GM18499 (cell line): ENCODE measurements around the gene FSTL4.

Experiments used
- ATAC-seq: cut with Tn5 transposase; IDR thresholded peaks from one replicate; pipeline ENCODE4 v1.9.1; 2021; ENCODE audit warnings: moderate number of reproducible peaks; ENCODE audit not compliant: insufficient read depth, unreplicated experiment

FSTL4 gene

GRCh38 chr5:133434336-133434735, 178.0 kb downstream of the FSTL4 start:
- ATAC-seq, result no peak

GRCh38 chr5:133433641-133434040, 178.7 kb downstream of the FSTL4 start:
- no peak for ATAC-seq

- no peak for ATAC-seq
Measured at GRCh38 chr5:133432956-133433532, 179.3 kb downstream of the FSTL4 start.

GRCh38 chr5:133431326-133431865, 180.9 kb downstream of the FSTL4 start:
- no peak for ATAC-seq

- no peak for ATAC-seq
Measured at GRCh38 chr5:133430095-133430494, 182.2 kb downstream of the FSTL4 start.

- no peak for ATAC-seq
Measured at GRCh38 chr5:133429046-133429445, 183.3 kb downstream of the FSTL4 start.

GRCh38 chr5:133428072-133428660, 184.2 kb downstream of the FSTL4 start:
- ATAC-seq, result no peak

- ATAC-seq, result no peak
Measured at GRCh38 chr5:133427121-133427777, 185.1 kb downstream of the FSTL4 start.

GRCh38 chr5:133426264-133426663, 186.1 kb downstream of the FSTL4 start:
- ATAC-seq, result no peak

- ATAC-seq, result no peak
Measured at GRCh38 chr5:133425764-133426163, 186.6 kb downstream of the FSTL4 start.

GRCh38 chr5:133425222-133425621, 187.1 kb downstream of the FSTL4 start:
- no peak for ATAC-seq

- no peak for ATAC-seq
Measured at GRCh38 chr5:133423618-133424282, 188.6 kb downstream of the FSTL4 start.

- no peak for ATAC-seq
Measured at GRCh38 chr5:133423011-133423617, 189.2 kb downstream of the FSTL4 start.

GRCh38 chr5:133421806-133422205, 190.5 kb downstream of the FSTL4 start:
- no peak for ATAC-seq

- ATAC-seq, result no peak
Measured at GRCh38 chr5:133421394-133421793, 190.9 kb downstream of the FSTL4 start.

- ATAC-seq, result no peak
Measured at GRCh38 chr5:133420440-133421301, 191.7 kb downstream of the FSTL4 start.

- ATAC-seq, result no peak
Measured at GRCh38 chr5:133415906-133416305, 196.4 kb downstream of the FSTL4 start.

GRCh38 chr5:133415506-133415905, 196.8 kb downstream of the FSTL4 start:
- ATAC-seq, result no peak

- ATAC-seq, result no peak
Measured at GRCh38 chr5:133412661-133413060, 199.7 kb downstream of the FSTL4 start.

- no peak for ATAC-seq
Measured at GRCh38 chr5:133410335-133410828, 202.0 kb downstream of the FSTL4 start.
